ENCODE results near the gene OR52E4.

Gene OR52E4

DNA sequence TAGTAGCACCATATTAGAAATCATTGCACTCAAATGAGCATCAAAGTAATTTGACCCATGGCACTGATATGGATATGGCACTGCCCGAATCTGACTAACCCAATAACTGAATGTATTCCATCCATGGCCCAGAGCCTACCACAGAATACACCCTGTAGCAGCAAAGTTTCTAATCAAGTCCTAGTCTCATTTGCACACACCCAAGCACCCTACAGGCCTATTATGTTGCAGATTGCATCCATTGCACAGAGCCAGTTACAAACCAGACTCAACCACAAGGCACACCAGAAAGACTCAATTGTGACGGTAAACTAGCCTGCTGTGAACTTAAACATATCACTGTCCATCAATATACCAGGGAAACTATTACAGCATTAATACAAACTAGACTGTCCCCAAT lies 19.1 kb downstream of the OR52E4 start:
- TF ChIP-seq ZC3H10 (CRISPR knock-in tag; IDR thresholded peaks at IDR 0.05): no peak
- no peak for TF ChIP-seq BACH2 (CRISPR knock-in tag; IDR thresholded peaks at IDR 0.05; ENCODE audit: borderline replicate concordance)
- TF ChIP-seq GLIS3 (CRISPR knock-in tag; IDR thresholded peaks at IDR 0.05): no peak
- no peak for TF ChIP-seq CREB5 (CRISPR knock-in tag; IDR thresholded peaks at IDR 0.05; ENCODE audit: low read depth)
- TF ChIP-seq ARNTL (CRISPR knock-in tag; IDR thresholded peaks at IDR 0.05; ENCODE audit: borderline replicate concordance, low read depth): no peak
- TF ChIP-seq ESRRG (CRISPR knock-in tag; IDR thresholded peaks at IDR 0.05): no peak
- TF ChIP-seq ZNF565 (CRISPR knock-in tag; conservative IDR thresholded peaks at IDR 0.05; ENCODE audit: low read depth): no peak
- no peak for TF ChIP-seq RARB (CRISPR knock-in tag; IDR thresholded peaks at IDR 0.05)
- TF ChIP-seq PPARA (CRISPR knock-in tag; IDR thresholded peaks at IDR 0.05; ENCODE audit: borderline replicate concordance): no peak
- TF ChIP-seq ISL1 (CRISPR knock-in tag; IDR thresholded peaks at IDR 0.05): no peak
- no peak for TF ChIP-seq ZFP3 (CRISPR knock-in tag; IDR thresholded peaks at IDR 0.05)
- no peak for TF ChIP-seq CSDC2 (CRISPR knock-in tag; IDR thresholded peaks at IDR 0.05)
- TF ChIP-seq SNAI2 (CRISPR knock-in tag; IDR thresholded peaks at IDR 0.05): no peak
- ATAC-seq: no peak

- ATAC-seq: no peak
- TF ChIP-seq ZNF565 (CRISPR knock-in tag; conservative IDR thresholded peaks at IDR 0.05; ENCODE audit: low read depth): no peak
- no peak for TF ChIP-seq BACH2 (CRISPR knock-in tag; IDR thresholded peaks at IDR 0.05; ENCODE audit: borderline replicate concordance)
- no peak for TF ChIP-seq TCF4 (CRISPR knock-in tag; IDR thresholded peaks at IDR 0.05; ENCODE audit: borderline replicate concordance)
- no peak for TF ChIP-seq POU6F1 (CRISPR knock-in tag; IDR thresholded peaks at IDR 0.05; ENCODE audit: borderline replicate concordance, low read depth)
- TF ChIP-seq ZFP3 (CRISPR knock-in tag; IDR thresholded peaks at IDR 0.05): no peak
- TF ChIP-seq, protein P1, sequence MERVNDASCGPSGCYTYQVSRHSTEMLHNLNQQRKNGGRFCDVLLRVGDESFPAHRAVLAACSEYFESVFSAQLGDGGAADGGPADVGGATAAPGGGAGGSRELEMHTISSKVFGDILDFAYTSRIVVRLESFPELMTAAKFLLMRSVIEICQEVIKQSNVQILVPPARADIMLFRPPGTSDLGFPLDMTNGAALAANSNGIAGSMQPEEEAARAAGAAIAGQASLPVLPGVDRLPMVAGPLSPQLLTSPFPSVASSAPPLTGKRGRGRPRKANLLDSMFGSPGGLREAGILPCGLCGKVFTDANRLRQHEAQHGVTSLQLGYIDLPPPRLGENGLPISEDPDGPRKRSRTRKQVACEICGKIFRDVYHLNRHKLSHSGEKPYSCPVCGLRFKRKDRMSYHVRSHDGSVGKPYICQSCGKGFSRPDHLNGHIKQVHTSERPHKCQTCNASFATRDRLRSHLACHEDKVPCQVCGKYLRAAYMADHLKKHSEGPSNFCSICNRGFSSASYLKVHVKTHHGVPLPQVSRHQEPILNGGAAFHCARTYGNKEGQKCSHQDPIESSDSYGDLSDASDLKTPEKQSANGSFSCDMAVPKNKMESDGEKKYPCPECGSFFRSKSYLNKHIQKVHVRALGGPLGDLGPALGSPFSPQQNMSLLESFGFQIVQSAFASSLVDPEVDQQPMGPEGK (CRISPR knock-in tag; IDR thresholded peaks at IDR 0.05; ENCODE audit: borderline replicate concordance): no peak
- no peak for TF ChIP-seq ZFP30 (CRISPR knock-in tag; IDR thresholded peaks at IDR 0.05)
- TF ChIP-seq TOX (CRISPR knock-in tag; IDR thresholded peaks at IDR 0.05; ENCODE audit: borderline replicate concordance): no peak
- TF ChIP-seq ZNF8 (CRISPR knock-in tag; IDR thresholded peaks at IDR 0.05): no peak
- TF ChIP-seq CSRNP3 (CRISPR knock-in tag; IDR thresholded peaks at IDR 0.05): no peak
- no peak for TF ChIP-seq ISL1 (CRISPR knock-in tag; IDR thresholded peaks at IDR 0.05)
- no peak for TF ChIP-seq RARB (CRISPR knock-in tag; IDR thresholded peaks at IDR 0.05)
Measured at GRCh38 chr11:5910540-5910939, 30.1 kb downstream of the OR52E4 start.

- ATAC-seq: no peak
- no peak for TF ChIP-seq POU6F1 (CRISPR knock-in tag; IDR thresholded peaks at IDR 0.05; ENCODE audit: borderline replicate concordance, low read depth)
- no peak for TF ChIP-seq TOX (CRISPR knock-in tag; IDR thresholded peaks at IDR 0.05; ENCODE audit: borderline replicate concordance)
- TF ChIP-seq BACH2 (CRISPR knock-in tag; IDR thresholded peaks at IDR 0.05; ENCODE audit: borderline replicate concordance): no peak
- no peak for TF ChIP-seq ZFP3 (CRISPR knock-in tag; IDR thresholded peaks at IDR 0.05)
- no peak for TF ChIP-seq ZFP30 (CRISPR knock-in tag; IDR thresholded peaks at IDR 0.05)
- no peak for TF ChIP-seq ARNTL (CRISPR knock-in tag; IDR thresholded peaks at IDR 0.05; ENCODE audit: borderline replicate concordance, low read depth)
- TF ChIP-seq ZNF8 (CRISPR knock-in tag; IDR thresholded peaks at IDR 0.05): no peak
- TF ChIP-seq SNAI2 (CRISPR knock-in tag; IDR thresholded peaks at IDR 0.05): no peak
- no peak for TF ChIP-seq ZC3H10 (CRISPR knock-in tag; IDR thresholded peaks at IDR 0.05)
Measured at GRCh38 chr11:5922749-5923426, 42.5 kb downstream of the OR52E4 start.

Data from SK-N-SH treated with all-trans-retinoic acid at 6 μM for 48 hours (cell line).